Thyroid gland (tissue), 4 donors: ENCODE measurements around the gene TCP10L. TPM values are rescaled to one million over a fixed set of nuclear protein-coding genes. Genes with fewer than 3 reads are reported as not detected.
"Not testable (repeated sequence)": the region's sequence is repeated elsewhere in the genome, so short reads cannot be mapped to it uniquely, and the experiment has no call there.

ENCODE experiments used
- DNase-seq, 2 donors: peaks; one replicate each; pipeline ENCODE4 v3.0.0-alpha.2; 2019
- H3K27ac ChIP-seq, 3 donors: fragments of 200-600 bp; sonication (generic); 1 replicate in 2 of 3; 2 replicates in 1 of 3; pipeline ENCODE4 v1.5.1; 2016 to 2019; ENCODE audit warnings: mild to moderate bottlenecking in 1 of 3, moderate library complexity in 1 of 3
- H3K27me3 ChIP-seq: fragments of 200-600 bp; sonication (generic); one replicate; pipeline ENCODE4 v1.5.1; 2019
- H3K36me3 ChIP-seq, 2 donors: fragments of 200-600 bp; sonication (generic); one replicate each; pipeline ENCODE4 v1.5.1; 2016 to 2019
- H3K4me1 ChIP-seq, 2 donors: fragments of 200-600 bp; sonication (generic); one replicate each; pipeline ENCODE4 v1.5.1; 2017 to 2019
- H3K4me3 ChIP-seq, 3 donors: fragments of 200-600 bp; sonication (generic); replicated peaks in 1 of 3; 1 replicate in 2 of 3; 2 replicates in 1 of 3; pipeline ENCODE4 v1.5.1; 2016; ENCODE audit warnings: mild to moderate bottlenecking in 1 of 3
- H3K9me3 ChIP-seq: fragments of 200-600 bp; sonication (generic); one replicate; pipeline ENCODE4 v1.5.1; 2017
- POLR2A ChIP-seq, 2 donors: fragments of 450-650 bp; IDR thresholded peaks; one replicate each; pipeline ENCODE4 v1.6.1; 2017; ENCODE audit warnings: antibody characterized with exemption in 2 of 2, mild to moderate bottlenecking in 2 of 2, moderate library complexity in 1 of 2
- WGBS, 2 donors: methylation state at CpG; one replicate each; pipeline ENCODE4 v1.1.5; 2017; 5-methylcytosine and 5-hydroxymethylcytosine counted together
- intact Hi-C: fragments of 100-400 bp; cut with DNase I; formaldehyde crosslinking; loops from one replicate; pipeline ENCODE4 v1.15.1; 2023
- total RNA-seq, 4 donors: library from RNA; depleted of rRNA; stranded (reverse); fragments of >200 nt; gene quantifications; one replicate each; pipeline ENCODE4 v1.2.3, GENCODE V29; 2016
- TF ChIP-seq, protein P1 (sequence below), 6 experiments: fragments of 200-600 bp in 3 of 6; fragments of 450-650 bp in 3 of 6; sonication (generic) in 3 of 6; IDR thresholded peaks; one replicate each; pipeline ENCODE4 v1.5.1; 2016 to 2019; ENCODE audit warnings: antibody characterized with exemption in 6 of 6, mild to moderate bottlenecking in 2 of 6, inconsistent platforms in 1 of 6, moderate library complexity in 1 of 6

The TCP10L gene
- total RNA-seq, 4 donors from 2014 or later, result 0.29 to 2.9 (median 0.73) TPM

DNA sequence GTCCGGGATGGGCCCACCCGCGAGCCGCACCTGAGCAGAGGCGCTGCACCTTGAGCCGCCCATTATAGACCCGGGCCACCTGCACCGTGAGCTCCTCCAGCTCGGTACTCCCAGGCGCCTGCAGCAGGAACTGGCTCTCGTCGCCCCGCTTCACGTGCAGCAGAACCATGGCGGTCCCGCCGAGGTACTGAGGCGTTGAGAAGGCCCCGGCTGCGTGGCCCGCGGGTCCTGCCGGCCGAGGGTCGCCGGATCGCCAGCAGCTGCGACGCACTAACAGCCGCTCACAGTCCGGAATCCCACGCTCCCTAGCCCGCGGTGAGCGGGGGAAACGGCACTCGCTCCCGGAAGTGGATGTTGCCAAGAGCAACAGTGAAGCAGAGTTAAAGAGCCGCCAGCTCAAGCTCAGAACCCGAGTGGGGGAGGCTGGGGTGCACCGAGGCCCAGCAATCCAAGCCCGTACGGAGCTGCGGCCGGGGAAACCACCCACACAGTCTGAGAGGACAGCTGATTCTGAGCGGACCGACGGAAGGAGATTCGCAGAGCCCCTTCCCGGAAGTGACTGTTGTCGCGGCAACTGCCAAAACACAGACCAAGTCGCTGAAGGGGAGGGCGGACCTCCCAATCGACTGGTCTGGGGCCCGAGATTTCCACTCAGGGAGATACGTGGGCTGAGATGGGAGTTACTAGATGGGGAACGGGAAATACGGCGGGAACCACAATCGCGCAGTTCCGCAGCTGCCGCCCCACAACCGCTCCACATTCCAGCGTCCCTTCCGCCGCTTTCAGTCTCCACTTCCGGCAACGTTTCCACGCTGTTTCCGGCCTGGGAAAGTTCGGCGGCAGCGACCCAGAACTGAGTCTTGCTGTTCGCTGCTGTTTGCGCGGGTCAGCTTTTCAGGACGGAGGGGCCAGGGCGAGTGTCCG is 27.0 kb upstream of the TCP10L start, which contains the start of gene CFAP298:
TSS of gene CFAP298 (minus strand) at position 303 of the 924 bp plus-strand sequence. CDS start at position 169, 134 bp downstream.
- peak in 1 of 2 donors; percentile 65 for TF ChIP-seq POLR2A (IDR thresholded peaks at IDR 0.05)
- TF ChIP-seq, protein P1, sequence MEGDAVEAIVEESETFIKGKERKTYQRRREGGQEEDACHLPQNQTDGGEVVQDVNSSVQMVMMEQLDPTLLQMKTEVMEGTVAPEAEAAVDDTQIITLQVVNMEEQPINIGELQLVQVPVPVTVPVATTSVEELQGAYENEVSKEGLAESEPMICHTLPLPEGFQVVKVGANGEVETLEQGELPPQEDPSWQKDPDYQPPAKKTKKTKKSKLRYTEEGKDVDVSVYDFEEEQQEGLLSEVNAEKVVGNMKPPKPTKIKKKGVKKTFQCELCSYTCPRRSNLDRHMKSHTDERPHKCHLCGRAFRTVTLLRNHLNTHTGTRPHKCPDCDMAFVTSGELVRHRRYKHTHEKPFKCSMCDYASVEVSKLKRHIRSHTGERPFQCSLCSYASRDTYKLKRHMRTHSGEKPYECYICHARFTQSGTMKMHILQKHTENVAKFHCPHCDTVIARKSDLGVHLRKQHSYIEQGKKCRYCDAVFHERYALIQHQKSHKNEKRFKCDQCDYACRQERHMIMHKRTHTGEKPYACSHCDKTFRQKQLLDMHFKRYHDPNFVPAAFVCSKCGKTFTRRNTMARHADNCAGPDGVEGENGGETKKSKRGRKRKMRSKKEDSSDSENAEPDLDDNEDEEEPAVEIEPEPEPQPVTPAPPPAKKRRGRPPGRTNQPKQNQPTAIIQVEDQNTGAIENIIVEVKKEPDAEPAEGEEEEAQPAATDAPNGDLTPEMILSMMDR (IDR thresholded peaks at IDR 0.05), result no peak
- peaks cover 7 to 12% of the 10 kb centered on the region in 2 donors for H3K36me3 ChIP-seq
- H3K4me3 ChIP-seq, result peak within 1 kb of the TSS; percentile 93 to 97 (median 94)
- intact Hi-C loops, result no loop called here
- H3K27ac ChIP-seq, result peak within 1 kb of the TSS; percentile 91 to 95 (median 94)
- H3K9me3 ChIP-seq, result no peaks in the 10 kb centered on the region
- no peaks in the 10 kb centered on the region for H3K27me3 ChIP-seq
- 0 to 1% methylated on average over 30 to 61 of the region's 81 CpGs for WGBS, 2 donors
- DNase-seq, result peak; percentile 94
- H3K4me1 ChIP-seq, result peaks cover 8 to 11% of the 10 kb centered on the region in 2 donors

DNA sequence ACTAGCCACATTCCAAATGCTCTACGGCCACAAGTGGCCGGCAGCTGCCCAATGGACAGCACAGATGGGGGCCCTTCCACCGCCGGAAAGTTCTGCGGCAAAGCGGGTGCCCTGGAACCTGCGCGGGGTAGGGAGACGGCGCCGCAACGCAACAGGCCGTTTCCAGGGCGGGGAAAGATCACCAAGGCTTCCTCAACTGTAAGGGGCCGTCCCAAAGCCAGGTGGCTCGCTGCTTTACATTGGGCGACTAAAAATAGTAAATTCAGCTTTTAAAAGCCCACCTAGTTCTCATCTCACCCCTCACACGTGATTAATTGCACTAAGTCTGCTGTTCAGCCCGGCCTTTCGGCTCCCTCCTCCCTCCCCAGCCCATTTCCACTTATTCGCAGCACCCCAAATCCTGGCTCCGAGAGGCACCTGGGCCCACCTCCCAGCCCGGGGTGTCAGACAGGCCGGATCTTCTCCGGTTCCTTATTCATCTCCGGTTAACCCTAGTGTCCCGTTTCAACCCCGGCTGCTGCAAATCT is 26.2 kb upstream of the TCP10L start:
- intact Hi-C loops, result no loop called here
- Histone ChIP-seq H3K27me3 (no peaks in the 10 kb centered on the region), H3K36me3 (peaks cover 7 to 12% of the 10 kb centered on the region in 2 donors), H3K9me3 (no peaks in the 10 kb centered on the region), H3K4me3 (peak overlapping the region; percentile 93 to 97 (median 94)), H3K4me1 (peaks cover 8 to 11% of the 10 kb centered on the region in 2 donors), H3K27ac (peak overlapping the region; percentile 91 to 95 (median 94))
- no peak for TF ChIP-seq POLR2A (IDR thresholded peaks at IDR 0.05)
- TF ChIP-seq, protein P1 (IDR thresholded peaks at IDR 0.05), result no peak
- DNase-seq, result peak; percentile 23 to 39
- 1% methylated on average over 28 of the region's 28 CpGs for WGBS, 2 donors

DNA sequence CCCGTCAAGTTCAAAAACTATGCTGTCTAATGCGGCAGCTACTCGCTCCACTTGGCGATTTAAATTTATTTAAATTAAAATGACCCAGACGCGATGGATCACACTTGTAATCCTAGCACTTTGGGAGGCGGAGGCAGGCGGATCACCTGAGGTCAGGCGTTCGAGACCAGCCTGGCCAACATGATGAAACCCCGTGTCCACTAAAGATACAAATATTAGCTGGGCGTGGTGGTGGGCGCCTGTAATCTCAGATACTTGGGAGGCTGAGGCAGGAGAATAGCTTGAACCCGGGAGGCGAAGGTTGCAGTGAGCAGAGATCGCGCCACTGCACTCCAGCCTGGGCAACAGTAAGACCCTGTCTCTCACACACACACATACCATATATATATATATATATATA is 25.6 kb upstream of the TCP10L start:
- intact Hi-C loops, H3K4me3 ChIP-seq: not testable (repeated sequence)

DNA sequence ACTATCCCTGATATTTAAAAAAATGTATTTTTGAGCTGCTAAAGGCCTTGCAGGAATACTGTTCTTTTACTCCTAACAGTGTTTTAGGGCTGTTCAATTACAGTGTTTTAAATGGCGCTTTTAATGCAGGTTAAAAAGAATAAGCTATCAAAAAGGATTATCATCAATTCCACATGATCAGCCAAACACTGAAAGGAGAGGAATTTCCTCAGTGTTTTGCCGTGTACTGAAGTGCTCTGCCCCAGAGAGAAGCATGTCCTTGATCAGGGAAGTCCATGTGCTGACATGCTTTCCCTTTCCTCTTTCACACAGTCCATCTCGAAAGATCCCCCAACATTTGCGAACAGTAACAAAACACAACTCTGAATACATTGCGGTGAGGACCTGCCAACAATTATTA is 23.5 kb upstream of the TCP10L start:
- WGBS, 2 donors, result 93 to 96% methylated on average over 5 of the region's 5 CpGs
- TF ChIP-seq POLR2A (IDR thresholded peaks at IDR 0.05), result no peak
- TF ChIP-seq, protein P1 (IDR thresholded peaks at IDR 0.05), result no peak
- Histone ChIP-seq H3K9me3 (no peaks in the 10 kb centered on the region), H3K27ac (no peak overlapping the region), H3K36me3 (peaks cover 34 to 37% of the 10 kb centered on the region in 2 donors), H3K27me3 (no peaks in the 10 kb centered on the region), H3K4me1 (peaks cover 8 to 11% of the 10 kb centered on the region in 2 donors), H3K4me3 (no peak overlapping the region)
- intact Hi-C loops, result no loop called here
- DNase-seq, result no peak

More for the DNA sequence above, 25.6 kb upstream of the TCP10L start:
- H3K9me3 ChIP-seq, DNase-seq, H3K27ac ChIP-seq, H3K27me3 ChIP-seq: not testable (repeated sequence)
- Histone ChIP-seq H3K4me1 (peaks cover 8 to 11% of the 10 kb centered on the region in 2 donors), H3K36me3 (peaks cover 13 to 17% of the 10 kb centered on the region in 2 donors)
- 81 to 84% methylated on average over 17 of the region's 17 CpGs for WGBS, 2 donors

DNA sequence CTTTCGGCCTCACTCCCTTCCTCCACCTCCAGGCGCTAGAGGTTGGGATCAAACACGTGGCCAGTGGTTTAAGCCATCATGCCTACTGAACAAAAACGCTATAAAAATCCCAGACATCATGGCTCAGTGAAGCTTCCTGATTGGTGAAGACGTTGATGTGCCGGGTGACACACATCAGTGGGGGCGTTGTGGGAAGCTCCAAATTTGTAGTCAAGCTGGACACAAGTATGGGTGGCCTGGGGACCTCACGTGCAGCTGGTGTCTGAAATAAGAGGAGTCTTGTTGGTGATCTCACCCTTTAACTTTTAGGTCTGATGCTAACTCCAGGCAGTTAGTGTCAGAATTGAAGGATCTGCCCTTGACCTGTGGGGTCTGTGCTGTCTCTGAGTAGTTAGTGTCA is 20.1 kb upstream of the TCP10L start:
- no peak overlapping the region for H3K4me3 ChIP-seq
- H3K4me1 ChIP-seq, result peaks cover 2 to 4% of the 10 kb centered on the region in 2 donors
- peaks cover 53% of the 10 kb centered on the region in 2 donors for H3K36me3 ChIP-seq
- no peak overlapping the region for H3K27ac ChIP-seq
- no peak for TF ChIP-seq POLR2A (IDR thresholded peaks at IDR 0.05)
- TF ChIP-seq, protein P1 (IDR thresholded peaks at IDR 0.05), result no peak
- no peaks in the 10 kb centered on the region for H3K27me3 ChIP-seq
- no peaks in the 10 kb centered on the region for H3K9me3 ChIP-seq
- WGBS, 2 donors, result 92 to 94% methylated on average over 8 of the region's 8 CpGs
- no peak for DNase-seq
- intact Hi-C loops, result no loop called here
